Jurkat, Clone E6-1 (cell line): Measurements from ENCODE around the gene PRSS27.

Experiments
- DNase-seq: peaks from one replicate; pipeline ENCODE4 v3.0.0-alpha.2; 2011; ENCODE audit warnings: low read depth, low spot score
- H3K4me3 ChIP-seq: 2 replicates; pipeline ENCODE4 v1.5.1; 2011; ENCODE audit warnings: mild to moderate bottlenecking, low read length, control low read depth, moderate library complexity

PRSS27 gene

DNA sequence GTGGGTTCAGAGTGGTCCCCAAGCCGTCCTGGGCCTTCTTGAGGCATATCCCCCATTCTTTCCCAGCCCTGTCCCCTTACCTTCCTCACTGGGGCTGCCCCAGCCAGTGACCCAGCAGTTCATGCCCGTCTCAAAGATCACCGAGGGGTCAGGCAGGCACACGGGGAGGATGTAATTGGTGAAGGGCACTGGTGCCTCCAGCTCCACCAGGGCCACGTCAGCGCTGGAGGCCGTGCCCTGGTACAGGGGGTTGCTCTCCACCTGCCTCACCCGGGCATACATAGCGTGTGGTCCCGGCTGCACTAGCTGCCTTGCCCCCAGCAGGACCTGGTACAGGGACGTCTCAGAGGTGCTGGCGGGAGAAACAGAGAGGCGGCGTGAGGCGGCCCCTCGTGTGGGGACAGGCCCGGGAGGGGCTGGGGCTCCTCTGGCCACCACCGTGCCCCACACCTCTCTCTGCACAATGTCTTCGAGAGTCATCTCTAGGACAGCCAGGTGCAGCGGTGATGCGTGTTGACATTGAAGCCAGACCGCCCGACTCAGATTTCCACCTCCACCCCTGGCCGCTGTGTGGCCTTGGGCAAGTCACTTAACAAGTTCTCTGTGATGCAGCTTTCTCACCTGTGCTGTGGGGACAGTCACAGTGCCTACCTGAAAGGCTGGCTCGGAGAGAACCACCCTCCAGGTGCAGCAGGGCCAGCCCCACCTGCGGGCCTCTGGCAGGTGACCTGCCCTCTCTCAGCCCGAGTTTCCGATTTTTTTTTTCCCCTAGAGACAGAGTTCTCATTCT is 5.8 kb downstream of the PRSS27 start:
- DNase-seq: no peak
- H3K4me3 ChIP-seq: no peak overlapping the region

GRCh38 chr16:2713523-2713922 is 6.5 kb downstream of the PRSS27 start:
- DNase-seq: no peak

DNA sequence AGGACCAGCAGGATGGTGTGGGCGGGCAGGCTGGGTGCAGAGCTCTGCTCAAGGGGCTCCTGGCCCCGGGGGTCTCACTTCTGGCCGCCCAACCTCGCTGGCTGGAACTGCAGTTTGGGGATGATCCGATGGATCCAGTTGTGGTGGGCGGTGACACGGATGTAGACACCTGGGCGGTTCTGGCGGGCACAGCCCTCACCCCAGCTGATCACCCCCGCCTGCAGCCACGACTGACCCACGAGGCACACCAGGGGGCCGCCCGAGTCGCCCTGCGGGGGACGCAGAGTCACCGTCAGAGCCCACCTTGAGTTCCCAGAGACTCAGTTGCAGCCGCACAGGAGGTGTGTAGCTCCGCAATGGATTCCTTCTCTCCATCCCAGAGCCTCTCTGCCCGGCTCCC is 7.5 kb downstream of the PRSS27 start:
- DNase-seq: no peak
- no peak overlapping the region for H3K4me3 ChIP-seq

More at GRCh38 chr16:2713523-2713922, 6.5 kb downstream of the PRSS27 start:
- no peak overlapping the region for H3K4me3 ChIP-seq

- no peak for DNase-seq
- H3K4me3 ChIP-seq: no peak overlapping the region
These were observed 8.0 kb downstream of the PRSS27 start for GRCh38 chr16:2712063-2712441.

GRCh38 chr16:2711370-2712062 is 8.5 kb downstream of the PRSS27 start:
- no peak for DNase-seq
- H3K4me3 ChIP-seq: no peak overlapping the region

DNA sequence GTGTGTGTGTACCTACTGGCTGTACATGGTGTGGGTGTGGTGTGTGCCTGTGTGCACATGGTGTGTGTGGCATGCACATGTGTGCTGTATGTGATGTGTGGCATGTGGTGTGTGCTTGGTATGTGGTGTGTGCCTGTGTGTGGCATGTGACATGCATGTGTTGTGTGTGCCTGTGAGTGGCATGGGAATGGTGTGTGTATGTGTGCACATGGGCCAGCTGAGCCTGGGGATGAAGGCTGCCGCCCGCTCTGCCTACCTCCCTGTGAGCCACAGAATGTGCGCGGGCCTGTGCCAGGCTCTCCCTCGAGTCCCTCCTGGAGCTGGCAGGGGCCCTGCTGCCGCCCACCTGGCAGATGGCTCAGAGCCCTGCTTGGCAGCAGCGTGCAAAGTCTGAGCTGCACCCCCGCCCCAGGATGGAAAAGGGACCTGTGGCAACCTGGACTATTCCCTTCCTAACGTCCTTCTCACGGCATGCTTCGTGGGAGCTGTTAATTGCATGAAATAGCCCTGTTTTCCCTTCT is 9.3 kb downstream of the PRSS27 start:
- H3K4me3 ChIP-seq: no peak overlapping the region
- no peak for DNase-seq

DNA sequence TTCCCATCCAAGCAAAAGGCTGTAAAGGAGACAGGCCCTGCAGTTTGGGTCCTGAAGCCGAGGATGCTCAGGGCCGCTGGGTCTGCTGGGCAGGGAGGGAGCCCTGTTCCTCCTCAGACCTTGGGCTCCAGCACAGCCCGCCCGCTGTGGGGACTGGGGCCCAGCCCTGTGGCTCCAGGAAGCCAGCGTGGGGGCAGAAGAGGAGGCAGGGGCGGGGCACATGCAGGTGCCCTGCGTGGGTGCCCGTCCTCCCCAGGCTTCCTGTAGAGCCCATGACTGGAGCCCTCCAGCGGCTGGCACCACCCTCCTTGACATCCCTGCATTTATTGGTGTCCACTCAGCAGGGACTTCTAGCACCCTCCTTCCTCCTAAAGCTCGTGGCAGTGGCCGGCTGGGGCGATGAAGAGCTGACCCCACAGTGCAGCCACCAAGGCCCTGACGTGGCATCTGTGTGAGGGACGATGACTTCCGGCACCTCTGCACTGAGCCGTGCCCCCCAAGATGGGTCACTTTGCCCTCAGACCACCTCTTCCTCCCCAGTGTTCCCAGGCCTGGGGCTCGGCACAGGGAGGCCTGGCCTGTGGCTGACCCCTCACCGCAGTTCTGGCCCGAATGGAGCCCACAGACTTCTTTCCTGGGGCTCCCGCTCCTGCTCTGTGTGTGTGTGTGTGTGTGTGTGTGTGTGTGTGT is 9.9 kb downstream of the PRSS27 start:
- DNase-seq: no peak
- H3K4me3 ChIP-seq: no peak overlapping the region

DNA sequence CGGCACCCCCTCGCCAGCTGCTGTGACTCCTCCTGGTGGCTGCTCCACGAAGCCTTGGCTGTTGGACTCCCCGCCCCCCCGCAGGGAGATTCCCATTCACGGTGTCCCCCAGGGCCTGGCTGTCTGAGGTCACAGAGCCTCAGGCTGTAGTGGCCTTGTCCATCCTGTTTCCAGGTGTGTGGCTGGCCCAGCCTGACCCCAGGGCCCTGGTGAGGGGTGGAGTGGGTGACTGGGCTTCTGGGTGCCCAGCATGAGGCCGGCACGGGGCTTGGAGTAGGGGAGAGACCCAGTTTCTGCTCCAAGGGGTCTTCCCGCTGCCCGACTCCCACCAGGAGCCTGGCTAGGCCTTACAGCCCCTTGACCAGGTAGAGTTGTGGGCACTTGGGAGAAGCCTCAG is 10.4 kb downstream of the PRSS27 start:
- no peak overlapping the region for H3K4me3 ChIP-seq
- no peak for DNase-seq

DNA sequence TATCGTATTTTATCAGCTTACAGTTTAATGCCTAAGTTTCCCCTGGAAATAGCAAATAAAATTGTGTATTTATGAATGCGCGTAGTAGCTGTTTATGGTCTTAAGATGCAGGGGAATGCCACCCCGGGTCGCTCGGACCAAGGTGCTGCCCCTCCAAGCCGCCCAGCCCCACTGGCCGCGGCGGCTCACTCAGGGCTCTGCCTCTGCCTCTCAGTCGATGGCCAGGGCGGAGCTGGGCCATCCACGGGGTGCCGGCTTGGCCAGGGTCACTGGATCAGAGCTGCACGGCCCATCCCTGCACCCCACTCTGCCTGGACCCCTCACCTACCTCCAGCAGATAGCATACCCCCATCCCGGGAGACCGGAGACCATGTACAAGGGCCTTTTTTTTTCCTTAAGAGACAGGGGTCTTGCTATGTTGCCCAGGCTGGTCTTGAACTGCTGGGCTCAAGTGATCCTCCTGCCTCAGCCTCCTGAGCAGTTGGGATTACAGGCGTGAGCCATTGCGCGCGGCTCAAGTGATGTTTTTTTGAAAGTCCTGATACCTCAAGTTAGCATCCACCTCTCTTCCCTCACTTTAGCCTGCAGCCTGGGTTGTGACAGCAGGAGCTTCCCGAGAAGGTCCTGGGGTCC is 11.0 kb downstream of the PRSS27 start:
- no peak for DNase-seq
- H3K4me3 ChIP-seq: no peak overlapping the region

DNA sequence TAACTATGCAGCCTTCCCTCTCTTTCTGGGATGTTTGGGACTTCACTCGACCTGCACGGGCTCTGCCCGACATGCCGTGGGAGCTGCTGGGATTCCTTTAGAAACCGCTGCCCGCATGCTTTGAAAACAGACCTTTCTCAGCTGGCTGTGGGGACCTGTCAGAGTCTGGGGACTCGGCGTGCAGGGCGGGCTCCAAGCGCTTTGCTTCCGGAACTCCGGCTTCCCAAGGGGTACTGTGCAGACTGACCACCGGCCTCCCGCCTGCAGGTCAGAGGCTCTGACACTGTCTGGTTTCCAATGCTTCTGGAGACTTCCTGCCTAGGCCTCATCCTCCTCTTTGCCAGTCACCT is 11.8 kb downstream of the PRSS27 start:
- H3K4me3 ChIP-seq: no peak overlapping the region
- DNase-seq: no peak

DNA sequence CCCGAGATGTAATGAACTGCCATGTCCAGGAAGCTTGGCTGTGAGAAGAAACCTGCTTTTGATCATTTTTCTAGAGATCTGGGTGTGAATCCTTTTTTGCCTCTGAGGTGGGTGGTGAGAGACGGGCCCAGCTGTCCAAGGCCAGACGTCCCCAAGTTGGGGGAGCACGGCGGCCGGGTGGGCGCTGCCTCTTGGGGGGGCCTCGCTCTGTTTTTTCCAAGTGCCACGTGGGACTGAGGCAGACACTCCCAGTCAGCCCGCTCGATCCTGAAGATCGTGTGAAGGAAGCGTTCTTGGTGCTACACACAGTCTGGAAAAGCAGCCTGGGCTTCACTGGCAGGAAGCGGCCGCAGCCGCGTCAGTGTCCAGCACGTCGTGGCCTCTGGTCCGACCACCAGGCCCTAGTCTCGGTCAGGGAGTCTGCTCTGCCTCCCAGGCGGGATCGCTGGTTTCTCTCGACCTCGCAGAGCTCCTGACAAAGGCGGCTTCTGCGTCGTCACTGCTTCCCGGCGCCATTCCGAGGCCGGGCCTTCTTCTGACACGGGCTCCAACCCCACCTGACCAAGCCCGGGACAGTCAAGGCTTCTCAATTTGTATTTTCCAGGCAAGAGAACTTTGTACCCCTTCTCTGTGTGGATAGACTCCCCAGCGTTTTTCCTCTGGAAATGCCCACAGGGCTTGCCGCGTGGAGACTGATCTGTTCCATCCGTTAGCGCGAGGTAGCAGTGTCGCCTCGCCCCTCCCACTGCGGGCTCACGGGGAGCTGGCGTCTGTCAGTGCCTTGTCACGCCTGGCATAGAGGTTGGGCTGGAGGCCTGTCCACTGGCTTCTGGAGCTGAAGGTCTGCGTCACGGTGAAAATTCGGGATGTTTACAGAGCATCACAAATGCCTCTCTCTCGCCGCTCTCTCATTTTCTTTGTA is 12.4 kb downstream of the PRSS27 start:
- H3K4me3 ChIP-seq: no peak overlapping the region
- no peak for DNase-seq

GRCh38 chr16:2706611-2707311 is 13.3 kb downstream of the PRSS27 start:
- H3K4me3 ChIP-seq: no peak overlapping the region
- no peak for DNase-seq

DNA sequence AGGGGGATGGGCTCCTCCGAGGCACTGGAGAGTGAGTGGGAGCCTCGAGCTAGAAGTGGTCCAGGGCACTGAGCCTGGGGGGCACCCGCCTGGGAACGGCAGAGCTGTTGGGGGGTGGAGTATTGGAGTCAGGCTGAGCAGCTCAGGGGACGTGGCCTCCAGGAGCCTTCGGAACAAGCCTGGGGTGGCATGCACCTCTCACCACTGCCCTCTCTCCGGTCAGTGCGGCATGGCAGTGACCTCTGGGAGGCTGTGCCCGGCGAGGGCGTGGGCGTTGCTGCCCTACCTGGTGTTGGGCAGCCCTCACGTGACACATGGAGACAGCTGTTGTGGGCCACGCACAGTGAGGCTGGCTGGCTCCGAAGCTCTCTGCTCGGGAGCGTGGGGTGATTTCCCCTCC is 13.9 kb downstream of the PRSS27 start:
- H3K4me3 ChIP-seq: no peak overlapping the region
- no peak for DNase-seq

- DNase-seq: no peak
- no peak overlapping the region for H3K4me3 ChIP-seq
These were observed 14.7 kb downstream of the PRSS27 start for GRCh38 chr16:2705351-2705750.

- DNase-seq: no peak
- no peak overlapping the region for H3K4me3 ChIP-seq
These were observed 15.1 kb downstream of the PRSS27 start for GRCh38 chr16:2704983-2705275.

GRCh38 chr16:2704166-2704982 is 15.7 kb downstream of the PRSS27 start:
- H3K4me3 ChIP-seq: no peak overlapping the region
- no peak for DNase-seq

DNA sequence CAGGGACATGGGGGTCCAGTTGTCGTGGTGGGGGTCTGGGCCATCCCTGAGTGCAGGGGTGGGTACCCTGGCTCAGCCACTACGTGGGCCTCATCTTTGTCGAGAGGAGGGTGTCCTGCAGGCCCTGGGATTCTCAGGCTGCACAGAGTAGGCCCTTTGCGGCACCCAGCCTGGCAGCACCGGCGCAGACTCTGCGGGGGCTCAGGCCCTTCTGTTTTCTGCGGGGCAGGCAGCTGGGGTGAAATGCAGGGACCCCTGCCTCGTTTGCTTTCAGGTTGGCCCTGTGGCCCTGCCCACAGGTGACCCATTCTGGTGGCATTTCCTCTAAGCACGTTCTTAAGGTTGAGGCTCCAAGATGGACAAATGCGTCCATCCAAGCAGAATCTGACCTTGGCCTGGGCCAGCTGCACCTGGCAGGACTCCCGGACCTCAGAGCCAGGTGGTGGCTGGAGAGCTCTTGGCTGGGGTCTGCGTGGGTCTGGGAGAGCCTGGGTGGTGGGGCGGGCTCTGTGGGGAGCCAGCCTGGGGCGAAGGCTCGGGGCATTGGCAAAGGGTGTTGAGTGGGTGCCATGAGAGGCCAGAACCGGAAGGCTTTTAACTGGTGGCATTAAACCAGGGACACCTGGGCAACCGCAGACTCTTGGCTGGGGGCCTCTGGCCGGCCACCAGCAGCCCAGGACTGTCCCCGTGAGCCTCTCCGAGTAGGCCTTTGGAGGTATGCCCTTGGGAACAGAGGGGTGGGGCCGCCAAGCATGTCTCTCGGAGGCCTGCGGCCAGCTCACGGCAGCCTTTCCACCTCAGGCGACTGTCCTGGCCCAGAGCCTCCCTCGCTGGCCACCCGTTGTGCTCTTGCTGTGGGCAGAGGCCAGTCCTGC is 16.9 kb downstream of the PRSS27 start:
- H3K4me3 ChIP-seq: no peak overlapping the region
- DNase-seq: no peak
